Activated CD8-positive, alpha-beta memory T cell treated with anti-CD3 and anti-CD28 coated beads for 36 hours (primary cell): ENCODE results near the gene ZNF280B. TPM values are rescaled to one million over a fixed set of nuclear protein-coding genes. Genes with fewer than 3 reads are reported as not detected.
"Not testable (repeated sequence)": the region's sequence is repeated elsewhere in the genome, so short reads cannot be mapped to it uniquely, and the experiment has no call there.

Experiments
- CTCF ChIA-PET: fragments of 350-600 bp; sonication (Branson Sonifier 250); formaldehyde crosslinking; loops from one replicate; lab custom pipeline; 2021; ENCODE audit warnings: antibody characterized with exemption; lab: Charles Lee
- POLR2A ChIA-PET: fragments of 350-600 bp; sonication (Branson Sonifier 250); formaldehyde crosslinking; loops from one replicate; lab custom pipeline; 2021; ENCODE audit warnings: antibody characterized with exemption; lab: Charles Lee
- total RNA-seq, 2 experiments: library from RNA; stranded (reverse); gene quantifications; one replicate each; pipeline ENCODE4 v1.2.3, GENCODE V29; 2021

The ZNF280B gene
- total RNA-seq, 2 experiments from 2014 or later = 3.8 to 4.1 TPM

GRCh38 chr22:22514431-22514830 lies 5.9 kb upstream of the ZNF280B start:
- POLR2A ChIA-PET, CTCF ChIA-PET: not testable (repeated sequence)

GRCh38 chr22:22513619-22514018 lies 5.1 kb upstream of the ZNF280B start:
- ChIA-PET CTCF (no interaction called here), POLR2A (no interaction called here)

- POLR2A ChIA-PET = no interaction called here
- CTCF ChIA-PET = no interaction called here
Observed at GRCh38 chr22:22512951-22513350, 4.4 kb upstream of the ZNF280B start.

GRCh38 chr22:22510833-22511232 lies 2.3 kb upstream of the ZNF280B start:
- CTCF ChIA-PET, POLR2A ChIA-PET: not testable (repeated sequence)

GRCh38 chr22:22509912-22510311 lies 1.4 kb upstream of the ZNF280B start:
- CTCF ChIA-PET, POLR2A ChIA-PET: not testable (repeated sequence)

GRCh38 chr22:22507743-22508273 lies 734 bp downstream of the ZNF280B start:
- ChIA-PET POLR2A (no interaction called here), CTCF (interaction anchor here (0.7 kb wide), 1 partner anchor 44 kb away, joined by 3 read pairs; no protein-coding TSS in a partner anchor)

GRCh38 chr22:22506736-22507135 lies 1.8 kb downstream of the ZNF280B start:
- CTCF ChIA-PET = no interaction called here
- POLR2A ChIA-PET = no interaction called here

- ChIA-PET POLR2A (no interaction called here), CTCF (no interaction called here)
Observed at GRCh38 chr22:22498267-22498666, 10.3 kb downstream of the ZNF280B start.

GRCh38 chr22:22491589-22491988 lies 17.0 kb downstream of the ZNF280B start:
- CTCF ChIA-PET, POLR2A ChIA-PET: not testable (repeated sequence)

- ChIA-PET CTCF (no interaction called here), POLR2A (no interaction called here)
Observed at GRCh38 chr22:22488736-22489135, 19.8 kb downstream of the ZNF280B start.

GRCh38 chr22:22487869-22488597 lies 20.5 kb downstream of the ZNF280B start:
- CTCF ChIA-PET = no interaction called here
- POLR2A ChIA-PET = no interaction called here

GRCh38 chr22:22487059-22487458 lies 21.5 kb downstream of the ZNF280B start:
- ChIA-PET CTCF (no interaction called here), POLR2A (no interaction called here)

- POLR2A ChIA-PET = no interaction called here
- CTCF ChIA-PET = no interaction called here
Observed at GRCh38 chr22:22486132-22486899, 22.2 kb downstream of the ZNF280B start.

GRCh38 chr22:22485524-22485923 lies 23.0 kb downstream of the ZNF280B start:
- ChIA-PET POLR2A (no interaction called here), CTCF (no interaction called here)

- POLR2A ChIA-PET = no interaction called here
- CTCF ChIA-PET = no interaction called here
Observed at GRCh38 chr22:22484023-22484422, 24.5 kb downstream of the ZNF280B start.

- CTCF ChIA-PET = no interaction called here
Observed at GRCh38 chr22:22480940-22481339, 27.6 kb downstream of the ZNF280B start.

GRCh38 chr22:22479999-22480532 lies 28.5 kb downstream of the ZNF280B start:
- ChIA-PET POLR2A (no interaction called here), CTCF (no interaction called here)

More at GRCh38 chr22:22480940-22481339, 27.6 kb downstream of the ZNF280B start:
- POLR2A ChIA-PET = no interaction called here

GRCh38 chr22:22479116-22479515 lies 29.4 kb downstream of the ZNF280B start:
- POLR2A ChIA-PET = no interaction called here

GRCh38 chr22:22478470-22478869 lies 30.1 kb downstream of the ZNF280B start:
- CTCF ChIA-PET = interaction anchor here (0.5 kb wide), 1 partner anchor 1271 kb away, joined by 3 read pairs; no protein-coding TSS in a partner anchor
- POLR2A ChIA-PET = no interaction called here

More at GRCh38 chr22:22479116-22479515, 29.4 kb downstream of the ZNF280B start:
- CTCF ChIA-PET = interaction anchor here (0.5 to 0.6 kb wide), 2 partner anchors 683 to 1270 kb away, joined by 3 to 4 read pairs; no protein-coding TSS in a partner anchor

GRCh38 chr22:22474733-22475132 lies 33.8 kb downstream of the ZNF280B start:
- ChIA-PET CTCF (no interaction called here), POLR2A (no interaction called here)
